Keratinocyte (primary cell): ENCODE results near the gene RBM3. TPM values are rescaled to one million over a fixed set of nuclear protein-coding genes. Genes with fewer than 3 reads are reported as not detected.

Experiments used
- DNase-seq: peaks from one replicate; pipeline ENCODE4 v3.0.0-alpha.2; 2011; ENCODE audit warnings: low read depth, missing footprints, low spot score
- FAIRE-seq: peaks from 2 replicates; lab custom pipeline; 2011; peaks lifted over from hg19 to GRCh38; lab: Jason Lieb, UNC
- H2AFZ ChIP-seq: 2 replicates; pipeline ENCODE4 v1.6.0; 2012; ENCODE audit warnings: low read length, control low read depth, inconsistent platforms; ENCODE audit not compliant: control insufficient read depth
- H3K27ac ChIP-seq: 2 replicates; pipeline ENCODE4 v1.5.1; 2011; ENCODE audit warnings: low read length; ENCODE audit not compliant: control insufficient read depth, insufficient read depth
- H3K27me3 ChIP-seq: 3 replicates; pipeline ENCODE4 v1.6.0; 2011; ENCODE audit warnings: low read length; ENCODE audit not compliant: control insufficient read depth, insufficient read depth; ENCODE audit errors: extremely low read depth
- H3K36me3 ChIP-seq, 2 experiments: 2 replicates in 1 of 2; 3 replicates in 1 of 2; pipeline ENCODE4 v1.5.1; 2011; ENCODE audit warnings: low read length in 2 of 2, mild to moderate bottlenecking in 1 of 2; ENCODE audit not compliant: control insufficient read depth in 2 of 2, insufficient read depth in 2 of 2; ENCODE audit errors: extremely low read depth in 1 of 2
- H3K4me1 ChIP-seq: 3 replicates; pipeline ENCODE4 v1.5.1; 2011; ENCODE audit warnings: low read length; ENCODE audit not compliant: control insufficient read depth, insufficient read depth; ENCODE audit errors: extremely low read depth
- H3K4me2 ChIP-seq: 3 replicates; pipeline ENCODE4 v1.6.0; 2011; ENCODE audit warnings: low read depth, low read length; ENCODE audit not compliant: control insufficient read depth, insufficient read depth; ENCODE audit errors: extremely low read depth
- H3K4me3 ChIP-seq, 3 experiments: fragments of 200-600 bp in 1 of 3; sonication (generic) in 1 of 3; 2 replicates in 2 of 3; 3 replicates in 1 of 3; pipeline ENCODE4 v1.5.1; 2011 to 2016; ENCODE audit warnings: low read length in 3 of 3, mild to moderate bottlenecking in 3 of 3, control low read depth in 2 of 3, inconsistent platforms in 1 of 3, low read depth in 1 of 3, mixed read lengths in 1 of 3, mixed run types in 1 of 3, moderate library complexity in 1 of 3; ENCODE audit not compliant: control insufficient read depth in 2 of 3, insufficient read depth in 2 of 3; ENCODE audit errors: extremely low read depth in 1 of 3
- H3K79me2 ChIP-seq: 2 replicates; pipeline ENCODE4 v1.6.0; 2012; ENCODE audit warnings: low read length; ENCODE audit not compliant: control insufficient read depth, insufficient read depth
- H3K9ac ChIP-seq: 3 replicates; pipeline ENCODE4 v1.6.0; 2011; ENCODE audit warnings: low read length; ENCODE audit not compliant: control insufficient read depth, insufficient read depth; ENCODE audit errors: extremely low read depth
- H3K9me1 ChIP-seq: 3 replicates; pipeline ENCODE4 v1.6.0; 2011; ENCODE audit warnings: low read length; ENCODE audit not compliant: control insufficient read depth, insufficient read depth; ENCODE audit errors: extremely low read depth
- H3K9me3 ChIP-seq: 2 replicates; pipeline ENCODE4 v1.5.1; 2012; ENCODE audit warnings: low read depth, low read length; ENCODE audit not compliant: control insufficient read depth
- H4K20me1 ChIP-seq: 3 replicates; pipeline ENCODE4 v1.6.0; 2011; ENCODE audit warnings: low read length; ENCODE audit not compliant: control insufficient read depth, insufficient read depth; ENCODE audit errors: extremely low read depth
- EZH2 ChIP-seq: IDR thresholded peaks from one replicate; pipeline ENCODE4 v1.6.1; 2012; ENCODE audit warnings: inconsistent platforms, mild to moderate bottlenecking, low read length, moderate library complexity
- dilution Hi-C: fragments of 300-500 bp; cut with MboI; formaldehyde crosslinking; loops from one replicate; pipeline ENCODE4 v1.7.0; 2020; ENCODE audit warnings: low sequenced_read_pairs; ENCODE audit not compliant: extremely low pct_ligation_motif_present
- polyA plus RNA-seq, 5 experiments: library from polyadenylated mRNA; depleted of rRNA in 3 of 5; stranded (reverse) in 3 of 5; stranded (forward) in 1 of 5; unstranded in 1 of 5; fragments of >200 nt; gene quantifications; 1 replicate in 1 of 5; 2 replicates in 3 of 5; 3 replicates in 1 of 5; pipeline versions ENCODE4 v1.2.1 to v1.2.3, GENCODE V29; 2011 to 2012; ENCODE audit warnings: missing spikeins in 2 of 5, low read depth in 1 of 5, low replicate concordance in 1 of 5
- TF ChIP-seq, protein P1 (sequence below), 3 experiments: IDR thresholded peaks in 1 of 3; conservative IDR thresholded peaks in 1 of 3; optimal IDR thresholded peaks in 1 of 3; 2 replicates in 2 of 3; 3 replicates in 1 of 3; pipeline versions ENCODE3 to v1.5.1; 2011; ENCODE audit warnings: low read length in 3 of 3, mild to moderate bottlenecking in 3 of 3, moderate library complexity in 2 of 3, control low read depth in 1 of 3, inconsistent platforms in 1 of 3; ENCODE audit not compliant: insufficient read depth in 2 of 3; ENCODE audit errors: extremely low read depth in 1 of 3

Gene RBM3
- polyA plus RNA-seq, 1 donor (not counting 4 experiments of a cell fraction or from before 2014, with no cell fraction given) = 327 TPM

DNA sequence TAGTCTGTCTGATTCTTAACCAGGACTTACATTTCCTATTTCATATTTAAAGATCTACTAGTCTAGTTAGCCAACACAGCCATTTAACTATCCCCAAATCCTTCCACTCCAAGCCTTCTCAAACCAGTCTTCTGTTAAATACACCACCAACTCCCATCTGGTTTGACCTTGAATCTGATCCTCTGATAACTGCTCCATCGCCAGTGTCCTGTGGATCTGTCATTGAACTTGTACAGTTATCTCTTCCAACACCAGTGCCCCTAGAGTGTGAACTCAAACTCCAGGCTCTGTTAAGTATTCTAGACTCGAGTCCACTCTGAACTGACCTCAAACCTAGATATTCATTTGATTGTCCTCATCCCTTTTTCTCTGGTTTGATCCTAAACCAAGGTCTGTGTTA, 37.4 kb downstream of the RBM3 start:
- no peaks in the 10 kb centered on the region for H3K36me3 ChIP-seq
- no peak for FAIRE-seq
- H3K9me3 ChIP-seq = no peaks in the 10 kb centered on the region
- dilution Hi-C loops = no loop called here
- H3K4me1 ChIP-seq = no peaks in the 10 kb centered on the region
- no peak overlapping the region for H3K4me3 ChIP-seq
- H2AFZ ChIP-seq = no peak overlapping the region
- H3K79me2 ChIP-seq = no peaks in the 10 kb centered on the region
- no peaks in the 10 kb centered on the region for H3K9me1 ChIP-seq
- no peak overlapping the region for H3K27ac ChIP-seq
- no peak for TF ChIP-seq EZH2
- TF ChIP-seq, protein P1, sequence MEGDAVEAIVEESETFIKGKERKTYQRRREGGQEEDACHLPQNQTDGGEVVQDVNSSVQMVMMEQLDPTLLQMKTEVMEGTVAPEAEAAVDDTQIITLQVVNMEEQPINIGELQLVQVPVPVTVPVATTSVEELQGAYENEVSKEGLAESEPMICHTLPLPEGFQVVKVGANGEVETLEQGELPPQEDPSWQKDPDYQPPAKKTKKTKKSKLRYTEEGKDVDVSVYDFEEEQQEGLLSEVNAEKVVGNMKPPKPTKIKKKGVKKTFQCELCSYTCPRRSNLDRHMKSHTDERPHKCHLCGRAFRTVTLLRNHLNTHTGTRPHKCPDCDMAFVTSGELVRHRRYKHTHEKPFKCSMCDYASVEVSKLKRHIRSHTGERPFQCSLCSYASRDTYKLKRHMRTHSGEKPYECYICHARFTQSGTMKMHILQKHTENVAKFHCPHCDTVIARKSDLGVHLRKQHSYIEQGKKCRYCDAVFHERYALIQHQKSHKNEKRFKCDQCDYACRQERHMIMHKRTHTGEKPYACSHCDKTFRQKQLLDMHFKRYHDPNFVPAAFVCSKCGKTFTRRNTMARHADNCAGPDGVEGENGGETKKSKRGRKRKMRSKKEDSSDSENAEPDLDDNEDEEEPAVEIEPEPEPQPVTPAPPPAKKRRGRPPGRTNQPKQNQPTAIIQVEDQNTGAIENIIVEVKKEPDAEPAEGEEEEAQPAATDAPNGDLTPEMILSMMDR (optimal IDR thresholded peaks at IDR 0.05 in 1 of 3, IDR thresholded peaks at IDR 0.05 in 1 of 3, conservative IDR thresholded peaks at IDR 0.05 in 1 of 3; ENCODE audit: extremely low read depth in 1 of 3, insufficient read depth in 2 of 3, low read length in 3 of 3) = no peak
- no peaks in the 10 kb centered on the region for H4K20me1 ChIP-seq
- no peak for DNase-seq
- no peak overlapping the region for H3K4me2 ChIP-seq
- H3K9ac ChIP-seq = no peak overlapping the region
- H3K27me3 ChIP-seq = no peaks in the 10 kb centered on the region

DNA sequence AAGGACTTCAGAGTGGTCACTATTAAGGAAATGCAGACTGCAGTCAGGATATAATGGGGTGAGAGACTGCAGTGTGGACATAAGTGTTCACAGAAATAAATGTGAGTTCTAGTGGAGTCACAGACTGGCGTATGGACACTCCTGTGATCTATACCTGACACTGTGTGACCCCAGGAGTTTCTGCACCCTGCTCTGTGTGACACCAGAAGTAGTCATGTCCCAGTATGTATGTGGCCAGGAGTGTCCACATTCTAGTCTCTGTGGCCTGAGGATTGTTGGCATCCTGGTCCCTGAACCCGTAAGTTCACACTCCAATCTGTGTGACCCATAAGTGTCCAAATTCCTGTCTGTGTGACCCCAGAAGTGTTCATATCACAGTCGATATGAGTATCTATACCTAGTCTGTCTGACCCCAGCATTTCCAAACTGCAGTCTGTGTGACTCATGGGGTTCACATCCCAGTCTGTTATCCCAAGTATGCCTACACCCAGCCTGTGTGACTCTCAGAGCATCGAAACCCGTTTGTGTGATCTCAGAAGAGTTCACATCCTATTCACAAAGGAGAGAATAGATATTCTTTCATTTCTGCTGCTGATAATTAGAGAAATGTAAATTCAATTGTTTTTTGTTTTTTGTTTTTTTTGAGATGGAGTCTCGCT, 39.3 kb downstream of the RBM3 start:
- no peak overlapping the region for H3K27ac ChIP-seq
- no peaks in the 10 kb centered on the region for H3K27me3 ChIP-seq
- H3K4me3 ChIP-seq = no peak overlapping the region
- H4K20me1 ChIP-seq = no peaks in the 10 kb centered on the region
- H3K9me1 ChIP-seq = no peaks in the 10 kb centered on the region
- no peak overlapping the region for H3K9ac ChIP-seq
- dilution Hi-C loops = no loop called here
- no peaks in the 10 kb centered on the region for H3K36me3 ChIP-seq
- no peak overlapping the region for H3K4me2 ChIP-seq
- TF ChIP-seq EZH2 = no peak
- TF ChIP-seq, protein P1 (optimal IDR thresholded peaks at IDR 0.05 in 1 of 3, IDR thresholded peaks at IDR 0.05 in 1 of 3, conservative IDR thresholded peaks at IDR 0.05 in 1 of 3; ENCODE audit: extremely low read depth in 1 of 3, insufficient read depth in 2 of 3, low read length in 3 of 3) = no peak
- no peak overlapping the region for H2AFZ ChIP-seq
- FAIRE-seq (no peak), DNase-seq (no peak)
- H3K4me1 ChIP-seq = no peaks in the 10 kb centered on the region
- no peaks in the 10 kb centered on the region for H3K9me3 ChIP-seq
- no peaks in the 10 kb centered on the region for H3K79me2 ChIP-seq
